ENCODE data around the gene GRIK1.

The GRIK1 gene

GRCh38 chr21:29920938-29921337 lies 18.9 kb downstream of the GRIK1 start:
- Histone ChIP-seq H3K36me3 (ENCODE audit: control insufficient read depth in 2 of 2, insufficient read depth in 2 of 2, low read length in 2 of 2) (no peaks in the 10 kb centered on the region), H3K27me3 (ENCODE audit: control insufficient read depth in 1 of 2, insufficient read depth in 2 of 2, low read length in 2 of 2) (no peaks in the 10 kb centered on the region), H3K4me1 (ENCODE audit: control insufficient read depth, insufficient read depth, low read length) (no peaks in the 10 kb centered on the region), H3K9me3 (ENCODE audit: control insufficient read depth in 2 of 2, low read length in 2 of 2) (no peaks in the 10 kb centered on the region), H3K27ac (ENCODE audit: low read length) (no peak overlapping the region), H3K4me3 (ENCODE audit: low read length in 2 of 2) (no peak overlapping the region), H3K9ac (ENCODE audit: low read length in 2 of 2) (no peak overlapping the region)

DNA sequence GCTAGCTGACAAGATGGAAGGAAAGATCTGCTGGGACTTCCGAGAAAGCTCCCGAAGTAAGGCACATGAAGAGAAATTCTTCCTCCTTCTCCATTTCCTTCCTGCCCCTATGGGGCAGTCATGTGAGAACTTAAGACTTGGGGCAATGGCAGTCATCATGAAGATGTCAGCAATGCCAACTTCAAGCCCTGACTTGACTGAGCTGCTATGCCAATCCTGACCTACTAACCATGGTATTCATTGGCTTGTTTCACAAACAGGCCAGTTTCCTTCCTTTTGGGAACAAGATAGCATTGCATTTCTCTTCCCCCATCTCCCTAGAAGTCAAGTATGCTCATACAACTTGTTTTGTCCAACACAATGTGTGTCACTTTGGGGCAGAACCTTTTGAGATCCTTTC lies 25.5 kb downstream of the GRIK1 start:
- Histone ChIP-seq H3K4me3 (ENCODE audit: low read length in 2 of 2) (no peak overlapping the region), H3K4me1 (ENCODE audit: control insufficient read depth, insufficient read depth, low read length) (no peaks in the 10 kb centered on the region), H3K36me3 (ENCODE audit: control insufficient read depth in 2 of 2, insufficient read depth in 2 of 2, low read length in 2 of 2) (no peaks in the 10 kb centered on the region), H3K27ac (ENCODE audit: low read length) (no peak overlapping the region), H3K9ac (ENCODE audit: low read length in 2 of 2) (no peak overlapping the region), H3K27me3 (ENCODE audit: control insufficient read depth in 1 of 2, insufficient read depth in 2 of 2, low read length in 2 of 2) (no peaks in the 10 kb centered on the region), H3K9me3 (ENCODE audit: control insufficient read depth in 2 of 2, low read length in 2 of 2) (no peaks in the 10 kb centered on the region)

GRCh38 chr21:29909571-29909970 lies 30.2 kb downstream of the GRIK1 start:
- Histone ChIP-seq H3K4me3 (ENCODE audit: low read length in 2 of 2) (no peak overlapping the region), H3K36me3 (ENCODE audit: control insufficient read depth in 2 of 2, insufficient read depth in 2 of 2, low read length in 2 of 2) (no peaks in the 10 kb centered on the region), H3K27ac (ENCODE audit: low read length) (no peak overlapping the region), H3K27me3 (ENCODE audit: control insufficient read depth in 1 of 2, insufficient read depth in 2 of 2, low read length in 2 of 2) (no peaks in the 10 kb centered on the region), H3K9me3 (ENCODE audit: control insufficient read depth in 2 of 2, low read length in 2 of 2) (no peaks in the 10 kb centered on the region), H3K9ac (ENCODE audit: low read length in 2 of 2) (no peak overlapping the region), H3K4me1 (ENCODE audit: control insufficient read depth, insufficient read depth, low read length) (no peaks in the 10 kb centered on the region)

- no peak overlapping the region for H3K4me3 ChIP-seq (ENCODE audit: low read length in 2 of 2)
- no peaks in the 10 kb centered on the region for H3K9me3 ChIP-seq (ENCODE audit: control insufficient read depth in 2 of 2, low read length in 2 of 2)
- no peaks in the 10 kb centered on the region for H3K4me1 ChIP-seq (ENCODE audit: control insufficient read depth, insufficient read depth, low read length)
- H3K9ac ChIP-seq (ENCODE audit: low read length in 2 of 2) = no peak overlapping the region
- no peak overlapping the region for H3K27ac ChIP-seq (ENCODE audit: low read length)
- no peaks in the 10 kb centered on the region for H3K27me3 ChIP-seq (ENCODE audit: control insufficient read depth in 1 of 2, insufficient read depth in 2 of 2, low read length in 2 of 2)
- H3K36me3 ChIP-seq (ENCODE audit: control insufficient read depth in 2 of 2, insufficient read depth in 2 of 2, low read length in 2 of 2) = no peaks in the 10 kb centered on the region
Observed at GRCh38 chr21:29904359-29905282, 35.2 kb downstream of the GRIK1 start.

- H3K4me3 ChIP-seq (ENCODE audit: low read length in 2 of 2) = no peak overlapping the region
- H3K9ac ChIP-seq (ENCODE audit: low read length in 2 of 2) = no peak overlapping the region
- no peaks in the 10 kb centered on the region for H3K36me3 ChIP-seq (ENCODE audit: control insufficient read depth in 2 of 2, insufficient read depth in 2 of 2, low read length in 2 of 2)
- peaks cover 0 to 2% of the 10 kb centered on the region in 2 donors for H3K9me3 ChIP-seq (ENCODE audit: control insufficient read depth in 2 of 2, low read length in 2 of 2)
- peaks cover 0 to 2% of the 10 kb centered on the region in 2 donors for H3K27me3 ChIP-seq (ENCODE audit: control insufficient read depth in 1 of 2, insufficient read depth in 2 of 2, low read length in 2 of 2)
- no peak overlapping the region for H3K27ac ChIP-seq (ENCODE audit: low read length)
- H3K4me1 ChIP-seq (ENCODE audit: control insufficient read depth, insufficient read depth, low read length) = no peaks in the 10 kb centered on the region
Observed at GRCh38 chr21:29896884-29897283, 42.9 kb downstream of the GRIK1 start.

DNA sequence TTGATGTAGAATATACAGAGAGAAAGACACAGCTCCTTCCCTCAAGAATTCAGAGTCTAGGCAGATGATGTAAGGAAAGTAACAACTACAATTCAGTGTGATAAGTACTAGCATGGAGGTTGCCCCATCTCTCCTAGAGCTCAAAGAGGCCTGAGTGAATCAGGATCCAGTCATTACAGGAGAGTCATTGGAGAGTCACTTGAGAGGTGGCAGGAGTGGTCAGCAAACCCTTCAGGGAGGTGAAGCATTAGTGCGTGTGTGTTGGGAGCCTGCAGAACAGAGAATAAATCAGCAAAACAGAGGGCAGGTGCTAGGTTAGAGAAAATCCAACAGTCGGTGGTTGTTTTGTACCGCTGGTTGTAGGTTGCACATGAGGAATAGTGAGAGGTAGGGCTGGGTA lies 46.1 kb downstream of the GRIK1 start:
- Histone ChIP-seq H3K27ac (ENCODE audit: low read length) (no peak overlapping the region), H3K9ac (ENCODE audit: low read length in 2 of 2) (no peak overlapping the region), H3K4me3 (ENCODE audit: low read length in 2 of 2) (no peak overlapping the region), H3K27me3 (ENCODE audit: control insufficient read depth in 1 of 2, insufficient read depth in 2 of 2, low read length in 2 of 2) (peaks cover 0 to 2% of the 10 kb centered on the region in 2 donors), H3K9me3 (ENCODE audit: control insufficient read depth in 2 of 2, low read length in 2 of 2) (peaks cover 0 to 2% of the 10 kb centered on the region in 2 donors), H3K36me3 (ENCODE audit: control insufficient read depth in 2 of 2, insufficient read depth in 2 of 2, low read length in 2 of 2) (no peaks in the 10 kb centered on the region), H3K4me1 (ENCODE audit: control insufficient read depth, insufficient read depth, low read length) (no peaks in the 10 kb centered on the region)

DNA sequence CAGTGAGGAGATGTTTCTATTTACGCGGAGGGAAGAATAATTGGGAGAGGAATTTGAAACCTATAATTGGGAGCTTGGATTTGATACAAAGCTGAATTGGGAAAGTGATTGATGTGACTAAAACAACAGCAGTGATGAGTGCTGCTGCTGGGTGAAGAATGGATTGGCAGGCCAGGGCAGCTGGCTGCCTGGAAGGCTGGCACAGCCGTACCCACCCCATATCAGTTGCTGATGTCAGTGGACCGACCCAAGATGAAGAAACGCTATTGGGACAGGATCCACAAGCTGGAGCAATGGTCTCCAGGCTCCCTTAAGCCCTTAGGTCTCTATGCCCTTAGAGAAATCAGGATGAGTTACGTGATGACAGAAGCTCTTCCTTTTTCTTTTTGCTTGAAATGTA lies 47.4 kb downstream of the GRIK1 start:
- Histone ChIP-seq H3K9ac (ENCODE audit: low read length in 2 of 2) (no peak overlapping the region), H3K27ac (ENCODE audit: low read length) (no peak overlapping the region), H3K4me1 (ENCODE audit: control insufficient read depth, insufficient read depth, low read length) (no peaks in the 10 kb centered on the region), H3K4me3 (ENCODE audit: low read length in 2 of 2) (no peak overlapping the region), H3K27me3 (ENCODE audit: control insufficient read depth in 1 of 2, insufficient read depth in 2 of 2, low read length in 2 of 2) (peaks cover 0 to 2% of the 10 kb centered on the region in 2 donors), H3K9me3 (ENCODE audit: control insufficient read depth in 2 of 2, low read length in 2 of 2) (peaks cover 0 to 2% of the 10 kb centered on the region in 2 donors), H3K36me3 (ENCODE audit: control insufficient read depth in 2 of 2, insufficient read depth in 2 of 2, low read length in 2 of 2) (no peaks in the 10 kb centered on the region)

- Histone ChIP-seq H3K36me3 (ENCODE audit: control insufficient read depth in 2 of 2, insufficient read depth in 2 of 2, low read length in 2 of 2) (no peaks in the 10 kb centered on the region), H3K27me3 (ENCODE audit: control insufficient read depth in 1 of 2, insufficient read depth in 2 of 2, low read length in 2 of 2) (no peaks in the 10 kb centered on the region), H3K9ac (ENCODE audit: low read length in 2 of 2) (no peak overlapping the region), H3K4me1 (ENCODE audit: control insufficient read depth, insufficient read depth, low read length) (no peaks in the 10 kb centered on the region), H3K9me3 (ENCODE audit: control insufficient read depth in 2 of 2, low read length in 2 of 2) (no peaks in the 10 kb centered on the region), H3K4me3 (ENCODE audit: low read length in 2 of 2) (no peak overlapping the region), H3K27ac (ENCODE audit: low read length) (no peak overlapping the region)
Observed at GRCh38 chr21:29888437-29888836, 51.4 kb downstream of the GRIK1 start.

DNA sequence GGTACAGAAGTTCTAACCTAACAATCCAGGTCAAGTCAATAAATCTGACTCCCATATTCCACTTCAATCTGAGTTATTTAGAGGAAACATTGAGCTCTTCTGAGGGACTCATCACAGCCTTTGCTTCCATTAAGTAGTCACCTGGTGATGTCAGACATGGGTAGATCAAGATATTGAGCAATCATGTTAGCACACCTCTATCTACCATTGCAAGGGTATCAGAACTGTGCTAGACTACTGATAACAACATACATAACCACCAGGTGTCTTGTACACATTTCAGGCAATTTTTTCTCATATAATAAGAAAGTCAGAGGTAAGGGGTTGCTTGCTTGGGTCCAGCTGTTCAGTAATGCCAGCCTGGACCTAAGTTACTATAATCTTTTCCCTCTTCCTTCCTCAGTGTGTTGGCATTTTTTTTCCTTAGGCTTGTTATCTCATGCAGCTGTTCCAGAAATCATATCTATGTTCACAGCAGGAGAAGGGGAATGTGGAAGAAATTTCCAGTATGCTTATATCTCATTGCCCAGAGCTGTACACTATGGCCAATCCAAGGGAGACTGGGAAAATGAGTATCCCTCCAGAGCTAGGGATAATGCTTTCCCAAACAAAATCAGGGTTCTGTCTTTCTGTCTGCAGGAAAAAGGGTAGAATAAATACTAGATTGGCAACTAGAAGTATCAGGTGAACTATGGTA lies 52.3 kb downstream of the GRIK1 start:
- no peak overlapping the region for H3K9ac ChIP-seq (ENCODE audit: low read length in 2 of 2)
- H3K4me3 ChIP-seq (ENCODE audit: low read length in 2 of 2) = no peak overlapping the region
- H3K27me3 ChIP-seq (ENCODE audit: control insufficient read depth in 1 of 2, insufficient read depth in 2 of 2, low read length in 2 of 2) = no peaks in the 10 kb centered on the region
- no peak overlapping the region for H3K27ac ChIP-seq (ENCODE audit: low read length)
- no peaks in the 10 kb centered on the region for H3K4me1 ChIP-seq (ENCODE audit: control insufficient read depth, insufficient read depth, low read length)
- H3K36me3 ChIP-seq (ENCODE audit: control insufficient read depth in 2 of 2, insufficient read depth in 2 of 2, low read length in 2 of 2) = no peaks in the 10 kb centered on the region
- H3K9me3 ChIP-seq (ENCODE audit: control insufficient read depth in 2 of 2, low read length in 2 of 2) = no peaks in the 10 kb centered on the region

GRCh38 chr21:29885491-29885890 lies 54.3 kb downstream of the GRIK1 start:
- Histone ChIP-seq H3K9ac (ENCODE audit: low read length in 2 of 2) (no peak overlapping the region), H3K4me1 (ENCODE audit: control insufficient read depth, insufficient read depth, low read length) (no peaks in the 10 kb centered on the region), H3K9me3 (ENCODE audit: control insufficient read depth in 2 of 2, low read length in 2 of 2) (no peaks in the 10 kb centered on the region), H3K36me3 (ENCODE audit: control insufficient read depth in 2 of 2, insufficient read depth in 2 of 2, low read length in 2 of 2) (no peaks in the 10 kb centered on the region), H3K4me3 (ENCODE audit: low read length in 2 of 2) (no peak overlapping the region), H3K27ac (ENCODE audit: low read length) (no peak overlapping the region), H3K27me3 (ENCODE audit: control insufficient read depth in 1 of 2, insufficient read depth in 2 of 2, low read length in 2 of 2) (no peaks in the 10 kb centered on the region)

GRCh38 chr21:29875873-29876272 lies 63.9 kb downstream of the GRIK1 start:
- Histone ChIP-seq H3K4me3 (ENCODE audit: low read length in 2 of 2) (no peak overlapping the region), H3K27ac (ENCODE audit: low read length) (no peak overlapping the region), H3K27me3 (ENCODE audit: control insufficient read depth in 1 of 2, insufficient read depth in 2 of 2, low read length in 2 of 2) (no peaks in the 10 kb centered on the region), H3K9me3 (ENCODE audit: control insufficient read depth in 2 of 2, low read length in 2 of 2) (no peaks in the 10 kb centered on the region), H3K4me1 (ENCODE audit: control insufficient read depth, insufficient read depth, low read length) (no peaks in the 10 kb centered on the region), H3K9ac (ENCODE audit: low read length in 2 of 2) (no peak overlapping the region), H3K36me3 (ENCODE audit: control insufficient read depth in 2 of 2, insufficient read depth in 2 of 2, low read length in 2 of 2) (no peaks in the 10 kb centered on the region)

Data from stomach smooth muscle (tissue), 2 donors.